Type B pancreatic cell (in vitro differentiated cells): ENCODE measurements around the gene MRPL1. TPM values are rescaled to one million over a fixed set of nuclear protein-coding genes. Genes with fewer than 3 reads are reported as not detected.
"Not testable (repeated sequence)": the region's sequence is repeated elsewhere in the genome, so short reads cannot be mapped to it uniquely, and the experiment has no call there.

Source experiments
- DNase-seq: peaks from one replicate; pipeline ENCODE4 v3.0.0; 2021; ENCODE audit warnings: mixed read lengths; ENCODE audit not compliant: unreplicated experiment; ENCODE audit errors: extremely low spot score
- H3K27ac Mint-ChIP-seq: 2 replicates; pipeline ENCODE4 v1.8.0; 2021; ENCODE audit warnings: mild to moderate bottlenecking, mixed read lengths
- H3K27me3 Mint-ChIP-seq: 2 replicates; pipeline ENCODE4 v1.8.0; 2021; ENCODE audit warnings: mixed read lengths
- H3K36me3 Mint-ChIP-seq: 2 replicates; pipeline ENCODE4 v1.8.0; 2021; ENCODE audit warnings: mixed read lengths
- H3K4me1 Mint-ChIP-seq: one replicate; pipeline ENCODE4 v1.8.0; 2021; ENCODE audit warnings: mixed read lengths; ENCODE audit not compliant: unreplicated experiment
- H3K4me3 Mint-ChIP-seq: 2 replicates; pipeline ENCODE4 v1.8.0; 2021; ENCODE audit warnings: mild to moderate bottlenecking, mixed read lengths
- H3K9me3 Mint-ChIP-seq: 2 replicates; pipeline ENCODE4 v1.8.0; 2021; ENCODE audit warnings: mixed read lengths
- total RNA-seq: library from RNA; stranded (reverse); gene quantifications from 2 replicates; pipeline ENCODE4 v1.2.1, GENCODE V29; 2021; ENCODE audit warnings: low replicate concordance
- TF ChIP-seq, protein P1 (sequence below): fragments of 200-600 bp; sonication (generic); conservative IDR thresholded peaks from 2 replicates; pipeline ENCODE4 v1.5.0; 2021; ENCODE audit warnings: antibody characterized with exemption, mild to moderate bottlenecking

The MRPL1 gene
- total RNA-seq, 1 donor from 2014 or later: 44.1 TPM

DNA sequence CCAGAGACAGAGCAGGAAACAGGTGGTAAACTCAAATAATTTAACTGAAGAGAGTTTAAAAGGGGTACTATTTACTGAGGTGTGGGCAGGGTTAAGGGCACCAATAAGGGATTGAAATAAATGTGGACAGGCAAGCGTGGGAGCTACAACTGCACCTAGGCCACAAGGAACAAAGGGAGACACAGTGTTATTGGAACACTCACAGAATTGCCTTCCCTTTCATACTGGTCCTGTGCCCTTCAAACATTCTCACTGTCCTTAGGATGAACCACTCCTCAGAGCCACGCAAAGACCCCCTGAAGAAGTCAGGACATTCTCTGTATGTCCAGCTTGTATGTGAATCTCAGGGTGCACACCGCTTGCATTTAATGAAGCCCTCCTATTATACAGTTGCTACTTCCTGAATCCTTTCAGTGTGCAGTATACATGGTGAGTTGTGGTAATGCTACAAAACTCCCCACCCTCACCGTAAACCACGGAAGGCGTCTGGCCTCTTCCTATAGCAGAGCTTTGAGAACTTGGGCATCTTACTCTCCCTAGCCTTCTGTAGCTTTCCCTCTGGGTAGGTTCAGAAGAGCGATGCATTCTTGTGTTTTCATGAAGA, 9.6 kb upstream of the MRPL1 start:
- Mint-ChIP-seq H3K4me1 (no peaks in the 10 kb centered on the region), H3K36me3 (no peaks in the 10 kb centered on the region), H3K27ac (no peak overlapping the region), H3K9me3 (no peaks in the 10 kb centered on the region), H3K4me3 (no peak overlapping the region), H3K27me3 (no peaks in the 10 kb centered on the region)
- TF ChIP-seq, protein P1, sequence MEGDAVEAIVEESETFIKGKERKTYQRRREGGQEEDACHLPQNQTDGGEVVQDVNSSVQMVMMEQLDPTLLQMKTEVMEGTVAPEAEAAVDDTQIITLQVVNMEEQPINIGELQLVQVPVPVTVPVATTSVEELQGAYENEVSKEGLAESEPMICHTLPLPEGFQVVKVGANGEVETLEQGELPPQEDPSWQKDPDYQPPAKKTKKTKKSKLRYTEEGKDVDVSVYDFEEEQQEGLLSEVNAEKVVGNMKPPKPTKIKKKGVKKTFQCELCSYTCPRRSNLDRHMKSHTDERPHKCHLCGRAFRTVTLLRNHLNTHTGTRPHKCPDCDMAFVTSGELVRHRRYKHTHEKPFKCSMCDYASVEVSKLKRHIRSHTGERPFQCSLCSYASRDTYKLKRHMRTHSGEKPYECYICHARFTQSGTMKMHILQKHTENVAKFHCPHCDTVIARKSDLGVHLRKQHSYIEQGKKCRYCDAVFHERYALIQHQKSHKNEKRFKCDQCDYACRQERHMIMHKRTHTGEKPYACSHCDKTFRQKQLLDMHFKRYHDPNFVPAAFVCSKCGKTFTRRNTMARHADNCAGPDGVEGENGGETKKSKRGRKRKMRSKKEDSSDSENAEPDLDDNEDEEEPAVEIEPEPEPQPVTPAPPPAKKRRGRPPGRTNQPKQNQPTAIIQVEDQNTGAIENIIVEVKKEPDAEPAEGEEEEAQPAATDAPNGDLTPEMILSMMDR: no peak
- no peak for DNase-seq

DNA sequence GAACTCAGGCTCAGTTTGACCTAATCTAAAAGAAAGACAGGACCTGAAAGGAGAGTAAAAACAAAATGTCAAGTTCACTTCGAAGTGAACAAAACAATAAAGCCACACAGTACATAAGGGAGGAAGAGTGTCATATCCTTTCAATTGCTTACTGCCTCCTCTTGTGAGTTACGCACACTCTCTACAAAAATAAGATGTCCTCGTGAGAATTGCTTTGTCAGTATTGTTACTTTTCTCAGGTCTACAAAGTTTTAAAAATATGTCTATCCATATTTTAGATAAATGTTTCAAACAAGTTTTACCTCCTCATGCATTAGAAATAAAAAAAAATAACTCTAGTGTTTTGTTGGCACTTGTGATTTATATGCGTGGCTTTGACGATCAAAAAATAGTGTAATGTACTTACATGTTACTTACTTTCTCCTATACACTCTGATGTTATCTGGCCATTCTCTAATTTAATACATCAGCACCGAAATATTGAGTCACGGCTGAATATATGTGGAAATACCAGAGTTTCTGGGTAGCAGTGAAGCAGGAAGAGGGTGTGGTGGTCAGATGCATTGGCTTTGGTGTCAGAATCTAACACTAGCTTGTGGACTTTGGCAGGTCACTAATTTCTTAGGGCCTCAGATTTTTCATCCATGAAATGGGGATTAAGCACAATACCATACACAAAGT, 8.1 kb upstream of the MRPL1 start:
- peak overlapping the region; percentile 34 for H3K4me3 Mint-ChIP-seq
- H3K9me3 Mint-ChIP-seq: no peaks in the 10 kb centered on the region
- H3K36me3 Mint-ChIP-seq: no peaks in the 10 kb centered on the region
- peak overlapping the region; percentile 69 for H3K27ac Mint-ChIP-seq
- no peaks in the 10 kb centered on the region for H3K27me3 Mint-ChIP-seq
- TF ChIP-seq, protein P1: no peak
- no peak for DNase-seq
- no peaks in the 10 kb centered on the region for H3K4me1 Mint-ChIP-seq

DNA sequence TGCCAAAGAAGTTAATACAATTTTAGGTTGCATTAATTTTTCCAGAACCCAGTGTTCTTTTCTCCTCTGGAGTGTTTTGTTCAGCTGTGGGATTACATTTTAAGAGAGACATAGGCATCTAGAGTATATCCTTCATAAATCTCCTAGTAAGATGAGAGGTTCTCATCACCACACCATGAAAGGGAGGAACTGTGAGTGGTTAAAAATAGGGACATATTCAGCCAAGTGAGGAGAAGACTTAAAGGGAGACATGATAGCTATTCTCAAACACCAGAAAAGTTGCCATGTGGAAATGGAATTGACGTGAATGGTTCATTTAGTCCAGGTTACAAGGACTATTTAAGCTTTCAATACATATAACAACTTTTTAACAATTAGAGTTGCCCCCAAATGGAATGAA, 6.5 kb upstream of the MRPL1 start:
- Mint-ChIP-seq H3K4me1 (no peaks in the 10 kb centered on the region), H3K27me3 (no peaks in the 10 kb centered on the region), H3K9me3 (no peaks in the 10 kb centered on the region), H3K4me3 (no peak overlapping the region), H3K27ac (no peak overlapping the region), H3K36me3 (no peaks in the 10 kb centered on the region)
- TF ChIP-seq, protein P1: no peak
- no peak for DNase-seq

DNA sequence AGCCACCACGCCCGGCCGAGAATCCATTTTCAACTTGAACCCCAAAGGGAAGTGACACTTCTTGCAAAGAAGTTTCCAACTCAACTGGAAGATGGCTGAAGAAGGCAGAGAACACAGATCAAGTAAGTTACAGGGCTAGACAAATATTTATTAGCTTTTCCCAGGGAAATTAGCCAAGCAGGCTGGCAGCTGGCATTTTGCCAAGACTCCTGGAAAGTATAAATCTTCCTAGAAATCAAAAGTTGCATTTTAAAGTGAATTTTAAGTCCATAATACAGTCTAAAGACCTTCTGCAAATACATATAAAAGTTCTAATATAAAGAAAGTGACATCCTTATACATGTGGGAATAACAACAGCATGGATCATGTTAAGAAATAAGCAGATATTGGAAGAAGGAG, 3.4 kb upstream of the MRPL1 start:
- peaks cover 6% of the 10 kb centered on the region for H3K4me1 Mint-ChIP-seq
- peaks cover 3% of the 10 kb centered on the region for H3K36me3 Mint-ChIP-seq
- TF ChIP-seq, protein P1: no peak
- H3K9me3 Mint-ChIP-seq: no peaks in the 10 kb centered on the region
- no peak for DNase-seq
- H3K27me3 Mint-ChIP-seq: no peaks in the 10 kb centered on the region
- H3K4me3 Mint-ChIP-seq: no peak overlapping the region
- no peak overlapping the region for H3K27ac Mint-ChIP-seq

DNA sequence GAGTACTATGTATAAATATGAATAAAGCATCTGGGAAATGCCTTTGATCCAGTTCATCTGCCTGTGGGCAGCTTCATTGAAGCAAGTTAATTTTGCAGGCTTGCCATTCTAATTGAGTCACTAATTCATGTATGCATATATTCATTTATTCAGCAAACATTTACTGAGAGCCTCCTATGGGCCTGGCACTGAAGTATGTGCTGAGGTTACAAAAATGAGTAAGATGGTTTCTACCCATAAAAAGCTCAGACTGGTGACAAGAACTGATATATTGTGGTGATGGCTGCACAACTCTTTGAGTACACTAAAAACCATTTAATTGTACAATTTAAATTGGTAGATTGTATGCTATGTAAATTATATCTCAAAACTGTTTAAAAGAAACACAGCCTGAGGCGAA, 1.1 kb upstream of the MRPL1 start:
- TF ChIP-seq, protein P1: no peak
- Mint-ChIP-seq H3K9me3 (no peaks in the 10 kb centered on the region), H3K27me3 (no peaks in the 10 kb centered on the region)

DNA sequence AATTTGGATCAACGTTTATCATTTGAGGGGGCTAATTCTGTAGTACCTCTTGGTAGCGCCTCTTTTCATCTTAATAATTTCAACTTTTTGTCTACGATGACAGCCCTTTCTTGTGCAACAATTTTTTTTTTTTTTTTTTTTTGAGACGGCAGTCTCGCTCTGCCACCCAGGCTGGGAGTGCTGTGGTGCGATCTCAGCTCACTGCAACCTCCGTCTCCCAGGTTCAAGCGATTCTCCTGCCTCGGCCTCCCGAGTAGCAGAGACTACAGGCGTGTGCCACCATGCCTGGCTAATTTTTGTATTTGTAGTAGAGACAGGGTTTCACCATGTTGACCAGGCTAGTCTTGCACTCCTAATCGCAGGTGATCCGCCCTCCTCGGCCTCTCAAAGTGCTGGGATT, 711 bp downstream of the MRPL1 start:
- Mint-ChIP-seq H3K4me3 (peak overlapping the region; percentile 96), H3K27ac (peak overlapping the region; percentile 99), H3K4me1 (peaks cover 12% of the 10 kb centered on the region)
- H3K36me3 Mint-ChIP-seq, H3K27me3 Mint-ChIP-seq, DNase-seq, H3K9me3 Mint-ChIP-seq: not testable (repeated sequence)

More for the DNA sequence above, 1.1 kb upstream of the MRPL1 start:
- H3K36me3 Mint-ChIP-seq: peaks cover 7% of the 10 kb centered on the region
- peak overlapping the region; percentile 99 for H3K27ac Mint-ChIP-seq
- peaks cover 12% of the 10 kb centered on the region for H3K4me1 Mint-ChIP-seq
- no peak for DNase-seq
- H3K4me3 Mint-ChIP-seq: peak overlapping the region; percentile 96
